GM23248 (cell line): Measurements from ENCODE around the gene MCEMP1. TPM values are rescaled to one million over a fixed set of nuclear protein-coding genes. Genes with fewer than 3 reads are reported as not detected.

Source experiments
- DNase-seq: peaks from one replicate; pipeline ENCODE4 v3.0.0-alpha.2; 2015
- H2AFZ ChIP-seq: fragments of 200-600 bp; sonication (generic); 2 replicates; pipeline ENCODE4 v1.6.1; 2016; ENCODE audit warnings: antibody characterized with exemption
- H3F3A ChIP-seq: fragments of 200-600 bp; sonication (generic); 2 replicates; pipeline ENCODE4 v1.6.1; 2016; ENCODE audit warnings: mild to moderate bottlenecking, antibody characterized with exemption, mixed run types; ENCODE audit not compliant: insufficient read depth
- H3K27ac ChIP-seq: fragments of 200-600 bp; sonication (generic); 2 replicates; pipeline ENCODE4 v1.5.1; 2016; ENCODE audit warnings: mild to moderate bottlenecking
- H3K27me3 ChIP-seq: fragments of 200-600 bp; sonication (generic); replicated peaks from 2 replicates; pipeline ENCODE4 v1.6.1; 2016; ENCODE audit warnings: mild to moderate bottlenecking; ENCODE audit not compliant: insufficient read depth
- H3K36me3 ChIP-seq: fragments of 200-600 bp; sonication (generic); 2 replicates; pipeline ENCODE4 v1.6.1; 2016; ENCODE audit warnings: low read depth, mild to moderate bottlenecking
- H3K4me1 ChIP-seq: fragments of 200-600 bp; sonication (generic); 2 replicates; pipeline ENCODE4 v1.6.1; 2016; ENCODE audit warnings: mild to moderate bottlenecking; ENCODE audit not compliant: insufficient read depth
- H3K4me2 ChIP-seq: fragments of 200-600 bp; sonication (generic); one replicate; pipeline ENCODE4 v1.6.1; 2016; ENCODE audit warnings: mild to moderate bottlenecking; ENCODE audit not compliant: unreplicated experiment
- H3K4me3 ChIP-seq: fragments of 200-600 bp; sonication (generic); 2 replicates; pipeline ENCODE4 v1.5.1; 2016; ENCODE audit warnings: mild to moderate bottlenecking
- H3K79me2 ChIP-seq: fragments of 200-600 bp; sonication (generic); 2 replicates; pipeline ENCODE4 v1.6.1; 2016; ENCODE audit warnings: mild to moderate bottlenecking; ENCODE audit not compliant: insufficient read depth
- H3K9ac ChIP-seq: fragments of 200-600 bp; sonication (generic); 2 replicates; pipeline ENCODE4 v1.6.1; 2016; ENCODE audit warnings: mild to moderate bottlenecking
- H3K9me2 ChIP-seq: fragments of 200-600 bp; sonication (generic); 2 replicates; pipeline ENCODE4 v1.6.1; 2016; ENCODE audit warnings: mixed run types, mild to moderate bottlenecking, moderate library complexity; ENCODE audit not compliant: insufficient read depth
- H3K9me3 ChIP-seq: fragments of 200-600 bp; sonication (generic); one replicate; pipeline ENCODE4 v1.6.1; 2017; ENCODE audit warnings: low read depth
- H4K20me1 ChIP-seq: fragments of 200-600 bp; sonication (generic); 2 replicates; pipeline ENCODE4 v1.6.0; 2016; ENCODE audit not compliant: insufficient read depth
- EZH2 ChIP-seq: fragments of 200-600 bp; sonication (generic); IDR thresholded peaks from 2 replicates; pipeline ENCODE4 v1.6.1; 2018; ENCODE audit warnings: antibody characterized with exemption, mild to moderate bottlenecking; ENCODE audit not compliant: insufficient read depth, poor library complexity, severe bottlenecking
- EZH2phosphoT487 ChIP-seq: fragments of 200-600 bp; sonication (generic); IDR thresholded peaks from 2 replicates; pipeline ENCODE4 v1.6.1; 2018; ENCODE audit warnings: antibody characterized with exemption, moderate library complexity, mild to moderate bottlenecking, low read depth; ENCODE audit not compliant: insufficient read depth
- WGBS, 2 experiments: methylation state at CpG; one replicate each; pipeline ENCODE4 v1.1.6; 2015 to 2017; ENCODE audit warnings: low lambda C conversion rate in 2 of 2, low coverage in 1 of 2; ENCODE audit errors: missing lambda C conversion rate in 2 of 2; 5-methylcytosine and 5-hydroxymethylcytosine counted together
- in situ Hi-C: fragments of 300-500 bp; cut with MboI; formaldehyde crosslinking; loops from 2 replicates; pipeline ENCODE4 v1.15.0; 2020
- polyA plus RNA-seq: library from polyadenylated mRNA; unstranded; fragments of >200 nt; fragmentation: Nextera tagmentation; extraction: Ambion mirVana; gene quantifications from 2 replicates; pipeline ENCODE4 v1.2.1, GENCODE V29; 2016
- total RNA-seq: library from RNA; depleted of rRNA; stranded (reverse); fragments of >200 nt; shearing (Covaris generic); gene quantifications from 2 replicates; pipeline ENCODE4 v1.2.3, GENCODE V29; 2014

MCEMP1 gene
- total and polyA plus RNA-seq, 2 experiments from 2014 or later: not detected

- Histone ChIP-seq H3K4me3 (no peak overlapping the region), H3K9ac (no peak overlapping the region), H3K27ac (no peak overlapping the region), H4K20me1 (no peaks in the 10 kb centered on the region), H3K36me3 (0 out of 2 replicates have a peak, but pooled peaks cover 3% of the 10 kb centered on the region), H2AFZ (no peak overlapping the region), H3K9me3 (no peaks in the 10 kb centered on the region), H3K4me1 (no peaks in the 10 kb centered on the region), H3F3A (no peaks in the 10 kb centered on the region), H3K27me3 (no peaks in the 10 kb centered on the region), H3K79me2 (peaks cover 16% of the 10 kb centered on the region), H3K4me2 (no peak overlapping the region), H3K9me2 (no peaks in the 10 kb centered on the region)
- 42 to 43% methylated on average over 18 to 19 of the region's 19 CpGs for WGBS, 2 experiments
- no peak for TF ChIP-seq EZH2
- TF ChIP-seq EZH2phosphoT487: no peak
- DNase-seq: no peak
- in situ Hi-C loops: no loop called here
Measured at GRCh38 chr19:7685546-7686445, 8.9 kb downstream of the MCEMP1 start.

GRCh38 chr19:7687177-7687576 is 10.3 kb downstream of the MCEMP1 start:
- Histone ChIP-seq H2AFZ (no peak overlapping the region), H3K4me2 (no peak overlapping the region), H3K9me2 (no peaks in the 10 kb centered on the region), H3F3A (no peaks in the 10 kb centered on the region), H3K9ac (no peak overlapping the region), H3K27me3 (no peaks in the 10 kb centered on the region), H3K4me1 (no peaks in the 10 kb centered on the region), H3K27ac (no peak overlapping the region), H3K36me3 (0 out of 2 replicates have a peak, but pooled peaks cover 3% of the 10 kb centered on the region), H3K79me2 (peaks cover 3% of the 10 kb centered on the region), H4K20me1 (no peaks in the 10 kb centered on the region), H3K4me3 (no peak overlapping the region), H3K9me3 (no peaks in the 10 kb centered on the region)
- 93 to 96% methylated on average over 10 to 12 of the region's 12 CpGs for WGBS, 2 experiments
- DNase-seq: no peak
- TF ChIP-seq EZH2 (no peak), EZH2phosphoT487 (no peak)
- in situ Hi-C loops: no loop called here

- no peak overlapping the region for H3K4me3 ChIP-seq
- no peaks in the 10 kb centered on the region for H3K9me3 ChIP-seq
- no peaks in the 10 kb centered on the region for H3F3A ChIP-seq
- H3K4me1 ChIP-seq: no peaks in the 10 kb centered on the region
- no peaks in the 10 kb centered on the region for H3K9me2 ChIP-seq
- H3K79me2 ChIP-seq: no peaks in the 10 kb centered on the region
- no peak overlapping the region for H3K9ac ChIP-seq
- H3K27me3 ChIP-seq: no peaks in the 10 kb centered on the region
- no peak for DNase-seq
- in situ Hi-C loops: no loop called here
- no peak overlapping the region for H3K27ac ChIP-seq
- WGBS, 2 experiments: 19 to 21% methylated on average over 16 to 19 of the region's 23 CpGs
- H3K4me2 ChIP-seq: no peak overlapping the region
- TF ChIP-seq EZH2phosphoT487 (no peak), EZH2 (no peak)
- H3K36me3 ChIP-seq: no peaks in the 10 kb centered on the region
- H4K20me1 ChIP-seq: no peaks in the 10 kb centered on the region
- no peak overlapping the region for H2AFZ ChIP-seq
Measured at GRCh38 chr19:7689165-7689564, 12.3 kb downstream of the MCEMP1 start.

- Histone ChIP-seq H3K9ac (no peak overlapping the region), H3K27me3 (no peaks in the 10 kb centered on the region; the same call in none of the 2 replicates), H3K9me2 (no peaks in the 10 kb centered on the region), H3K9me3 (no peaks in the 10 kb centered on the region), H3K36me3 (no peaks in the 10 kb centered on the region), H3F3A (no peaks in the 10 kb centered on the region), H4K20me1 (no peaks in the 10 kb centered on the region), H3K4me1 (no peaks in the 10 kb centered on the region), H3K4me3 (no peak overlapping the region), H3K27ac (no peak overlapping the region), H3K79me2 (no peaks in the 10 kb centered on the region), H2AFZ (no peak overlapping the region), H3K4me2 (no peak overlapping the region)
- in situ Hi-C loops: no loop called here
- no peak for DNase-seq
- 73 to 79% methylated on average over 8 of the region's 8 CpGs for WGBS, 2 experiments
- no peak for TF ChIP-seq EZH2phosphoT487
- TF ChIP-seq EZH2: no peak
Measured at GRCh38 chr19:7690779-7691258, 13.9 kb downstream of the MCEMP1 start.
